ENCODE results near the gene CTSE.
"Not testable (repeated sequence)": the region's sequence is repeated elsewhere in the genome, so short reads cannot be mapped to it uniquely, and the experiment has no call there.

Gene CTSE

GRCh38 chr1:206023695-206024094 lies at the start of gene CTSE:
Gene CTSE, minus strand, starts transcription at chr1:206023895. Its CDS starts 104 bp downstream, at chr1:206023791.
- no peak for DNase-seq

DNA sequence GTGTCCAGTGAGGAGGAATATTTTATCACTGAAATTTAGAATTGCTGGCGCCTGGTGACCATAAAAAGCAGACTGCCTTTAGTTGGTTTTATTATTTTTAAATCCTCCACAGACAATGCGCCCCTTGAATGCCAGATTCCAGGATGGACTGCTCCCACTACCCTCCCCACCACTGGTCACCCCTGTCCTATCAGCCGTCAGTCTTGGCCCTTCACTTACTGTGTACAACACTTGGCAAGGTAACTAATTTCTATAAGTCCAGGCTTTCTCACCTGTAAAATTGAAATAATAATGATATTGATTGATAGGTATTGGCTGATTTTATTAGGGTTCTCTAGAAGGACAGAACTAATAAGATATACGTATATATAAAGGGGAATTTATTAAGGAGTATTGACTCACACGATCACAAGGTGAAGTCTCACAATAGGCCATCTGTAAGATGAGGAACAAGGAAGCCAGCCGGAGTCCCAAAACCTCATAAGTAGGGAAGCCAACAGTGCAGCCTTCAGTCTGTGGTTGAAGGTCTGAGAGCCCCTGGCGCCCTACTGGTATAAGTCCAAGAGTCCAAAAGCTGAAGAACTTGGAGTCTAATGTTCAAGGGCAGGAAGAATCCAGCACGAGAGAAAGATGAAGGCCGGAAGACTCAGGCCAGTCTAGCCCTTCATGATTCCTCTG lies 47.1 kb upstream of the CTSE start:
- no peak for DNase-seq

DNA sequence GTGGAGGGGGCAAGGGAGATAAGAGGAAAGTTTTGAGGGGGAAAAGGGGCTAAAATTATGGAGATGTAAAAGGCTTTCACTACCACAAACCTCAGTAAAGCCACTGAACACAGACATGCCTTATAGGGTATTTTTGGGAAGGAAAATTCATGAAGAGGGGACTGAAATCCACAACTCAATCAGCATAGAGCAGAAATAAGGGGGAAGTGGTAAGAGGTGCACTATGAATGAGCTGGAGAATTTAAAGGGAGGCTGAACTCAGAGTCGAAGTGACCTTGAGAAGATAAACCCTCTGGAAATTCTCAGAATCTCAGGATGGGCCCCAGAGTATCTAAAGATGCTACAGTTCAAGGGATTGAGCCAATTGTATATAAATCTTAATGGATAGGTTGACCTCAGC lies 44.6 kb upstream of the CTSE start:
- no peak for DNase-seq

- no peak for DNase-seq
These were observed 44.0 kb upstream of the CTSE start for GRCh38 chr1:206067486-206068227.

DNA sequence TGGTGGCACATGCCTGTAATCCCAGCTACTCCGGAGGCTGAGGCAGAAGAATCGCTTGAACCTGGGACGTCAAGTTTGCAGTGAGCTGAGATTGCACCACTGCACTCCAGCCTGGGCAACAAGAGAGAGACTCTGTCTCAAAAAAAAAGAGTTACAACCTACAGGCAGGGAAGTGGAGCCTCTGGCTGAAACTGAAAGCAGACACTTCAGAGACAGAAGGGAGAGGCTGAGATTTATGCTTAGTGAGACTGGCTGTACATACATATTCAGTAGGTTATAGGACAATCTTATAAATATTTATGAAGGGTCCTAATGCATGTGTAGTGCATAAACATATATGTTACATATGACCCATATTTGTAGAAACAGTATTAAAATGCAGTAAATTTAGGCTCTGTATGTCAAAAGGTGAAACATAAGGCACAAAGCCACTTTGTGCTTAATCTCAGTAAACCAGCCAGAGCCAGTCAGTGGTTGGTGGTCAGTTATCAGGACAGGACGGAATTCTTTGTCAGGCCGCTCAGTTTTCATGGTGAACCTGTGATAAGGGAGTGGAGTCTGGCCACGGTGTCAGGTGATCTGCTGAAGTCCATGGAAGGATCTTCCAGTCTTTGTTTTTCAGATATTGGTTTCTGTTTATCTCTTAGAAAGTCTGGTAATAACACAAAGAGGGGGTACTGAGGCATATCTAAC lies 42.9 kb upstream of the CTSE start:
- no peak for DNase-seq

DNA sequence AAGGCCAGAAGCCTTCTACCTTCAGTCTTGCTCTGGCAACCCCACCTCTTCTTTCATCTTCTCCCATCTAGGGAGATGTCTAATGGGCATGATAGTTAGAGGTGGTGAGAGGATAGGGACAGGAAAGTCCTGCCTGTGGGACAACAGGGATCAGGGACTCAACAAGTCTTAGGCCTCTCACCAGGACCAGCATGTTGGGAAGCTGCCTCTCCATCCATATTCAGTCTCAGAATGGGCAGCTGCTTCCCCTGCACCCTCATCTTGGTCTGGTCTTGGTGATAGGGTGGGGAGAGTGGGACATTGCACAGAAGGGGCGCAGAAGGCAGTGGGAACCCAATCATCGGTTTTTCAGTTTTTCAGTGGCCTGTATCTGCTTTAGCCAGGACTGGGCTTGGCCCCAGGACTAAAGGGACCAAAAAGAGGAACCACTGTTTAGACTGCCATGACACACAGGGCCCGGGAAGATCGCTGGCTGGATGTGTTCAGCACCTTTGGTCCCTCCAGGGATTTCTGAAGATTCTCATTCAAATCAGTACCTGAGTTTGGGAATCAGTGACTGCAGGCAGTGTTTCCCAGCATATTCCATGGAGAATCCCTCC lies 42.0 kb upstream of the CTSE start:
- no peak for DNase-seq

- not testable (repeated sequence) for DNase-seq
These were observed 40.8 kb upstream of the CTSE start for GRCh38 chr1:206064501-206064900.

GRCh38 chr1:206064001-206064400 lies 40.3 kb upstream of the CTSE start:
- DNase-seq, result not testable (repeated sequence)

DNA sequence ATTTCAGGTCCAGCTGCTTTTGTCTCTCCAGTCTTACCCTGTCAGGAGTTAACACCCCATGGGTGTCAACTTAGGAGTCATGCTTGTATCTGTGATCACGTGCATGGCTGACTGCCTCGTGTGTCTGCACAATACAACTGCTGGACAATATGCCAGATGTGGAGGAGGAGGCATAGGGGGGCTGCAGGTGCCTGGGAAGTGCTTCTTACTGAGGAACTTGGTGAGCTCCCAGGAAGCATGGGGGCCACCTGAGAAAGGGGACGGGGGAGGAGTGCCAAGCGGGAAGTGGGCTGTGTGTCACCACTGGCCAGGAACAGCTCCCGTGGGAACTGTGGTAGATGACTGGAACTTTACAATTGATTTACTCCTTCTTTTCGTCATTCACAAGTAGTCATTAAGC lies 38.8 kb upstream of the CTSE start:
- DNase-seq, result no peak

DNA sequence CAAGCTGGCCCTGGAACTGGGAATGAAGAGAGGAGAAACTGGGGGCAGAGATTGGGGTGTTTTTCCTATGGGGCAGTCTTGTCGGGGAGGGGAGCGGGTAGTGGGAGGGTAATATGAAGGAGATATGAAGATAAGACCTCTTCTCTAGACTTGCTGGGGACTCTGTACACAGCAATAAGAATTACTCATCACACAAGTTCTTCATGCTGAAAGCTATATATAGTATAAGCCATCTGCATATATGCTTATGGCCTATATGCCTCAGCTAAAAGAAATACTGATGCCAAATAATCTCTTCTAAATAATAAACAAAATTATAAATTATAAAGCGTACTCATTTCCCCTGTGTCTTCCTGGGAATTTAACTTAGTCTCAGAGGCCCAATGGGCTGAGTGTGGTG lies 37.1 kb upstream of the CTSE start:
- DNase-seq, result no peak

- DNase-seq, result no peak
These were observed 35.7 kb upstream of the CTSE start for GRCh38 chr1:206059355-206059915.

DNA sequence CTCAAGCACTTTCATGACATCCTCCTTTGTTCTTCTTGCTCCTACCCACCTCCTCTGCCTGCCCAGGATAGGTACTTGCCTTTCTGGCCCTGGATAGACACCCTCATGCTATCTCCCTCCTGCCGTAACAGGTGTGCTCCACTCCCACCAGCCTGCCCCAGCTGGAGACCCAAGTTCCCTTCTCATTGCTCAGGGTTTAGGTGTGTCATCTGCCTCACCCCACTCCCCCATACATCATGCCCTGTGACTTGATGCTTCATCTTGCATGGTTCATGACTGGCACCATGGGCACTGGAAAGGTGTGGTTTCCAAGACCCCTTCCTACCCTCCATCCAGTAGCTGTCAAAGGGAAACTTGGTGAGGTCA lies 35.2 kb upstream of the CTSE start:
- no peak for DNase-seq

DNA sequence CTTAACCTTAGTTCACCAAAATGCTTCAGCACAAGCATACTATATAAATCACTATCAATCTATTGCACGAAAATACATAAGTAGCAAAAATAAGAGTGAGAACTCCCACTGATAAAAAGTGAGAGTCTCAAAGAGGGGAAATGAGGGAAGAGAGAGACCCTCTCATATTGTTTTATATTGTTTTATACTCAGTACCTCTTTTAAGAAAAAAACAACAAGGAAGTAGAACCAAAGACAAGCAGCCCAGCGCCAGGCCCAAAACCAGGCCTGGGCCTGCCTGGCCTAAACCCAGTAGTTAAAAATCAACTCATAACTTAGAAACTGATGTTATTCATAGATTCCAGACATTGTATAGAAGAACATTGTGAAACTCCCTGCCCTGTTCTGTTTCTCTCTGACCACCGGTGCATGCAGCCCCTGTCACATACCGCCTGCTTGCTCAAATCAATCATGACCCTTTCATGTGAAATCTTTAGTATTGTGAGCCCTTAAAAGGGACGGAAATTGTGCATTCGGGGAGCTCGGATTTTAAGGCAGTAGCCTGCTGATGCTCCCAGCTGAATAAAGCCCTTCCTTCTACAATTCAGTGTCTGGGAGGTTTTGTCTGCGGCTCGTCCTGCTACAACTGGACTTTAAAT lies 34.7 kb upstream of the CTSE start:
- not testable (repeated sequence) for DNase-seq

DNA sequence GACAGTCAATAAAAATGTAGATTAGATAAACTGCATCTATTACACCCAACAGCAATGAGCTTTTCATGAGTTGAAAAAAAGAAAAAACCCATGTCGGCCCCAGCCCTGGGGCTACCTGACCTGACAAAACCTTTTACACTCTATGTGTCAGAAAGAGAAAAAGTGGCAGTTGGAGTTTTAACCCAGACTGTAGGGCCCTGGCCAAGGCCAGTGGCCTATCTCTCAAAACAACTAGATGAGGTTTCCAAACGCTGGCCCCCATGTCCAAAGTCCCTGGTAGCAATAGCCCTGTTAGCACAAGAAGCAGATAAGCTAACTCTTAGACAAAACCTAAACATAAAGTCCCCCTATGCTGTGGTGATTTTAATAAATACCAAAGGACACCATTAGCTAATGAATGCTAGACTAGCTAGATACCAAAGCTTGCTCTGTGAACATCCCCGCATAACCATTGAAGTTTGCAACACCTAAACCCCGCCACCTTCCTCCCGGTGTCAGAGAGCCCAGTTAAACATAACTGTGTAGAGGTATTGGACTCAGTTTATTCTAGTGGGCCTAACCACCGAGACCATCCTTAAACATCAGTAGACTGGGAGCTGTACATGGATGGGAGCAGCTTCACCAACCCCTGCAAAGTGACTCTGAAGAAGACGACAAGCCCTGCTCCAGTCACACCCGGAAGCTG lies 32.1 kb upstream of the CTSE start:
- not testable (repeated sequence) for DNase-seq

DNA sequence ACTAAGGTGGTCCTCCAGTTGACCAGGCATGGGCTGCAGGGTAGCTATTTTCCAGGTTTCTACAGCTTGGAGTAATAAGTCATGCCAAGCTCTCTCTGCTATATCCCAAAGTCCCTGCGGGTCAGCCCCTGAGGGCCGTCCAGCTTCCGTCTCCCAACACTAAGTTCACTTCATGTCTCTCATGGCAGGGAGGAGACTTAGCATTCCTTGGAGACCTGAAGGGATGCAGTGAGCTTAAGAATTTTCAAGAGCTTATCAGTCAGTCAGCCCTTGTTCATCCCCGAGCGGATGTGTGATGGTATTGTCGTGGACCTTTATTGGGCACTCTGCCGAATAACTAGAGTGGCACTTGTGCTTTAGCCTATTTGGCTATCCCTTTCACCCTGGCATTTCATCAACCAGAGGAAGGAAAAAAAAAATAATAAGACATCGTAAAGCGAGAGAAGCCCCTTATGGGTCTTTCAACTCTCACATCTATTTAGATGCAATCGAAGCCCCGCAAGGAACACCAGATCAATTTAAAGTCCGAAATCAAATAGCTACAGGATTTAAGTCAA lies 31.5 kb upstream of the CTSE start:
- not testable (repeated sequence) for DNase-seq

GRCh38 chr1:206053616-206054015 lies 29.9 kb upstream of the CTSE start:
- DNase-seq, result not testable (repeated sequence)

DNA sequence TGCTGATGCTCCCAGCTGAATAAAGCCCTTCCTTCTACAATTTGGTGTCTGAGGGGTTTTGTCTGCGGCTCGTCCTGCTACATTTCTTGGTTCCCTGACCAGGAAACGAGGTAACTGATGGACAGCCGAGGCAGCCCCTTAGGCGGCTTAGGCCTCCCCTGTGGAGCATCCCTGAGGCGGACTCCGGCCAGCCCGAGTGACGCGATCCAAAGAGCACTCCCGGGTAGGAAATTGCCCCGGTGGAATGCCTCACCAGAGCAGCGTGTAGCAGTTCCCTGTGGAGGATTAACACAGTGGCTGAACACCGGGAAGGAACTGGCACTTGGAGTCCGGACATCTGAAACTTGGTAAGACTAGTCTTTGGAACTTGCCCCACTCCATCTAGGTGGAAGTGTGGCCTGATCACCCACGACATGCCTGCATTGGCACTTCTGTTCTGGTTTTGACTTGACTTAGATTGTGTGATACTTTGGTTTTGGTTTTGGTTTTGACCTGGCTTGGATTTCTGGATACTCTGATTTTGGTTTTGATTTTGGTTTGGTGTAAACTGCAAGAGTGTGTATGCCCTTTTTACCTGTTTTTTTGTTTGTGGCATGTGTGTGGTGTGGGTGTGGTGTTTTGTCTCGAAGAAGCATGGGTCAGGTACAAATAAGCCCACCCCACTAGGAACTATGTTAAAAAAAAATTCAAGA lies 29.4 kb upstream of the CTSE start, which contains the start of gene RHEX:
Gene RHEX, plus strand, starts transcription at position 255 of the 692 bp plus-strand sequence. CDS start 44,656 bp downstream, outside the sequence.
- DNase-seq, result not testable (repeated sequence)

DNA sequence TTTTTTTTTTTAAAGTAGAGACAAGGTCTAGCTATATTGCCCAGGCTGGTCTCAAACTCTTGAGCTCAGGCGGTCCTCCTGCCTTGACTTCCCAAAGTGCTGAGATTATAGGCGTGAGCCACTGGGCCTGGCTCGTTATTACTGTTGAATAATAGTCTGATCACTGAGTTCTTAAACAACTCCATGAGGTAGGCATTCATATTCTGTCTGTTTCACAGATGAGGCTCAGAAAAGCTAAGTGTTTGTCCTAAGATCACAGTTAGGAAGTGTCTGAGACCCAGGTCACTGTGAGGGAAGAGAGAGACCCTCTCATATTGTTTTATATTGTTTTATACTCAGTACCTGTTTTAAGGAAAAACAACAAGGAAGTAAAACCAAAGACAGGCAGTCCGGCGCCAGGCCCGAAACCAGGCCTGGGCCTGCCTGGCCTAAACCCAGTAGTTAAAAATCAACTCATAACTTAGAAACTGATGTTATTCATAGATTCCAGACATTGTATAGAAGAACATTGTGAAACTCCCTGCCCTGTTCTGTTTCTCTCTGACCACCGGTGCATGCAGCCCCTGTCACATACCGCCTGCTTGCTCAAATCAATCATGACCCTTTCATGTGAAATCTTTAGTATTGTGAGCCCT lies 28.7 kb upstream of the CTSE start:
- DNase-seq, result not testable (repeated sequence)

DNA sequence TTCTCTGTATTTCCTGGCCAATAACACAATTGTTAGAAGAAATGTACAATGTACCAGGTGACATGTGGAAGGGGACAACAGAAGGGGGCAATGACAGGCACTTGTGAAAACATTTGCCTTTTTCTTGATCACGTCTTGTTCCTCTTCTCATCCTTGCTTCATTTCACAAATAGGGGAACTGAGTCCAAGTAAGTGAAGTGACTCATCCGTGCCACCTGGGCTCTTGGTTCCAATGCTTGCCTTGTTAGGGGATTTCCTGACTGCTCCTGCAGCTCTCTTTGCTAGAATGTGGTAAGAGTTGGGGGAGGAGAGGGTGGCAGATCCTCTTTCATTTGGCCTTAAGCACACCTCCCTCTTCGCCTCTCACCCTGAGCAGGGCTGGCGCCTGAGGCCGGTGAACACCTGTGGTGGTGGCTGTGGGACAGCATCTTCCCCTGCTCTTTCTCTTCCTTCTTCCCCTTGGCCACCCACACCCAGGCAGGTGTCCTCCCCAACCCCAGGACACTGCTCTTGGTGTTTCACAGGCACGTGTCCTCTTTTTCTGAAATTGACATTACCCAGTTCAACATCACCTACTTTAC lies 27.1 kb upstream of the CTSE start:
- DNase-seq, result peak; percentile 42

Measured in femur (tissue), 1 donor.